Skeletal muscle cell (primary cell): Measurements from ENCODE around the gene TLE3.

Experiments
- DNase-seq: peaks from one replicate; pipeline ENCODE4 v3.0.0-alpha.2; 2010; ENCODE audit warnings: low read depth
- H3K4me3 ChIP-seq: 2 replicates; pipeline ENCODE4 v1.5.1; 2011; ENCODE audit warnings: low read depth, mild to moderate bottlenecking, control low read depth, low read length, moderate library complexity

The TLE3 gene

DNA sequence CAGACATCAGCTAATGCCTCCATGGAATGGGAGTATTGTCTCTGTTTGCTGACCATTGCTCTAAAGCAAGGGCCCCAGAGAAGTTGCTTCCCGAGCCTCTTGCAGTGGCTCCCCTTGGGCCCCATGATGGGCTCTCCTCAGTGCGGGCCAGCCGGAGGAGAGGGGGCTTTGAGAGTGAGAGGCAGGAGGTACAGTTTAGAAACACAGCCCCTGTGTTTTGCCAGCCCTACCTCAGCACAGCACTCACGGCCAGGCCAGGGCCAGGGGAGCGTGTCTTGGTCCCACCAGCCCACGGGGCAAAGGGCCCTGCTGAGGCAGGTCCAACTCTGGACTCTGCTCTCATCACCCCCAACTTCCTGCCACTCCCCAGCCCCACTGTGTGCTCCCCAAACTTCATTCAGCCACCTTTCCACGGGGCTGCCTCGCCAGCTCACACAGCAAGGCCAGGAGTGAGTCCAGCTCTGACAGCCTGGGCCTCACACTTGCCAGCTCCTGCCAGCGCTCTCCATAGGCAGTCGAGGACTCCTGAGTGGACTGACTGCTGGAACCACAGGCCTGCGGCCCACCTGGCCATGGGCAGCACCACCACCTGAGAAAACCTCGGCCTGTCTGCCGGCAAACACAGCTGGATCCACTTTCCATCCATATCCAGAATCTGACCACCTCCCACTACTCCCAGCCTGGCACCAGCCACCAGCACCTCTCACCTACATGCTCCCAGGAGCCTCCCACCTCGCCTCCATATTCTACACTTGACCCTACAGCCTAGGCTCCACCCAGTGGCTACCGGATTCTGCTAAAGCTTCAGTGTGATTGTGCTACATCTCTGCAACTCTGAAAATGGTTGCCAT lies 99.0 kb downstream of the TLE3 start:
- no peak for DNase-seq
- no peak overlapping the region for H3K4me3 ChIP-seq

DNA sequence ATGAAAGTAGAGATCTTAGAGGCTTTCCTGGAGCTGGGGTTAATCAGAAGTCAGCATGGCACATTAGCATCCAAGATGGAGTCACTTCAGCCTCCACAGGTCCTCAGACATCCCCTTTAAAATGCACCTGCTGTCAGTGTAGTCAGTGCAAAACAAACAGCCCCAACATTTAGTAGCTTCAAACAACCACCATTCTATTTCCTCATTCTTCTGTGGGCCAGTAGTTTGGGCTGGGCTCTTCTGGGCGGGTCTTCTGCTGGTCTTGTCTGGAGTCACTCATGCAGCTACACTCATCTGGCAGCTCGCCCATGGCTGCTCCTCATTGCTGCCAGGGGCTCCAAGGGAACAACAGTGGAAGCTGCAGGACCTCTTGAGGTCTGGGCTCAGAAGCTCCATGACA lies 99.9 kb downstream of the TLE3 start:
- no peak for DNase-seq
- no peak overlapping the region for H3K4me3 ChIP-seq
